ENCODE measurements around the gene OTOF.

The OTOF gene

GRCh38 chr2:26412091-26412673, 65.7 kb downstream of the OTOF start:
- Histone ChIP-seq H3K4me2 (ENCODE audit: low read depth, low read length) (peak overlapping the region; percentile 89), H3K9me2 (replicated peaks; ENCODE audit: insufficient read depth, low read length) (no peaks in the 10 kb centered on the region), H3K36me3 (replicated peaks; ENCODE audit: insufficient read depth, low read length) (no peaks in the 10 kb centered on the region), H3K4me1 (ENCODE audit: low read length) (peaks cover 11% of the 10 kb centered on the region; the same call in 1 of the 2 replicates), H3K9ac (ENCODE audit: low read length) (peak overlapping the region; percentile 50), H3K9me3 (replicated peaks; ENCODE audit: insufficient read depth, low read length) (no peaks in the 10 kb centered on the region), H3K4me3 (ENCODE audit: low read length) (peak overlapping the region; percentile 51), H3F3A (ENCODE audit: insufficient read depth, low read length) (peaks cover 9% of the 10 kb centered on the region; the same call in 1 of the 2 replicates), H4K20me1 (ENCODE audit: insufficient read depth, low read length) (no peaks in the 10 kb centered on the region), H3K79me2 (ENCODE audit: low read length) (no peaks in the 10 kb centered on the region), H3K27ac (ENCODE audit: low read length) (peak overlapping the region; percentile 58; the same call in 1 of the 2 replicates), H3K27me3 (replicated peaks; ENCODE audit: insufficient read depth, low read length) (no peaks in the 10 kb centered on the region), H2AFZ (ENCODE audit: low read length) (peak overlapping the region; percentile 88)
- TF ChIP-seq EZH2phosphoT487 (IDR thresholded peaks at IDR 0.05; ENCODE audit: low read length) (no peak), EZH2 (optimal IDR thresholded peaks at IDR 0.05; ENCODE audit: low read depth, low read length) (no peak), CTCF (IDR thresholded peaks at IDR 0.05; ENCODE audit: low read length) (no peak)
- DNase-seq: peak; percentile 82

- Histone ChIP-seq H4K20me1 (ENCODE audit: insufficient read depth, low read length) (no peaks in the 10 kb centered on the region), H3K9ac (ENCODE audit: low read length) (no peak overlapping the region; the same call in 1 of the 2 replicates), H2AFZ (ENCODE audit: low read length) (peak overlapping the region; percentile 88), H3K27me3 (replicated peaks; ENCODE audit: insufficient read depth, low read length) (no peaks in the 10 kb centered on the region), H3K27ac (ENCODE audit: low read length) (peak overlapping the region; percentile 58; the same call in 1 of the 2 replicates), H3K9me2 (replicated peaks; ENCODE audit: insufficient read depth, low read length) (no peaks in the 10 kb centered on the region), H3F3A (ENCODE audit: insufficient read depth, low read length) (peaks cover 9% of the 10 kb centered on the region; the same call in 1 of the 2 replicates), H3K4me1 (ENCODE audit: low read length) (peaks cover 11% of the 10 kb centered on the region; the same call in 1 of the 2 replicates), H3K36me3 (replicated peaks; ENCODE audit: insufficient read depth, low read length) (no peaks in the 10 kb centered on the region), H3K9me3 (replicated peaks; ENCODE audit: insufficient read depth, low read length) (no peaks in the 10 kb centered on the region), H3K4me2 (ENCODE audit: low read depth, low read length) (peak overlapping the region; percentile 89; the same call in 1 of the 2 replicates), H3K79me2 (ENCODE audit: low read length) (no peaks in the 10 kb centered on the region), H3K4me3 (ENCODE audit: low read length) (peak overlapping the region; percentile 51; the same call in 1 of the 2 replicates)
- TF ChIP-seq CTCF (IDR thresholded peaks at IDR 0.05; ENCODE audit: low read length) (no peak), EZH2phosphoT487 (IDR thresholded peaks at IDR 0.05; ENCODE audit: low read length) (no peak), EZH2 (optimal IDR thresholded peaks at IDR 0.05; ENCODE audit: low read depth, low read length) (no peak)
- no peak for DNase-seq
These were observed 66.5 kb downstream of the OTOF start for GRCh38 chr2:26411419-26411818.

- no peaks in the 10 kb centered on the region for H3K79me2 ChIP-seq (ENCODE audit: low read length)
- no peaks in the 10 kb centered on the region for H3K9me2 ChIP-seq (replicated peaks; ENCODE audit: insufficient read depth, low read length)
- no peaks in the 10 kb centered on the region for H3K36me3 ChIP-seq (replicated peaks; ENCODE audit: insufficient read depth, low read length)
- no peak overlapping the region for H3K4me2 ChIP-seq (ENCODE audit: low read depth, low read length)
- DNase-seq: no peak
- peak overlapping the region; percentile 19; the same call in 1 of the 2 replicates for H2AFZ ChIP-seq (ENCODE audit: low read length)
- peaks cover 11% of the 10 kb centered on the region; the same call in 1 of the 2 replicates for H3K4me1 ChIP-seq (ENCODE audit: low read length)
- H3F3A ChIP-seq (ENCODE audit: insufficient read depth, low read length): peaks cover 9% of the 10 kb centered on the region; the same call in 1 of the 2 replicates
- no peaks in the 10 kb centered on the region for H3K9me3 ChIP-seq (replicated peaks; ENCODE audit: insufficient read depth, low read length)
- no peaks in the 10 kb centered on the region for H4K20me1 ChIP-seq (ENCODE audit: insufficient read depth, low read length)
- H3K27ac ChIP-seq (ENCODE audit: low read length): no peak overlapping the region
- H3K4me3 ChIP-seq (ENCODE audit: low read length): no peak overlapping the region
- no peaks in the 10 kb centered on the region for H3K27me3 ChIP-seq (replicated peaks; ENCODE audit: insufficient read depth, low read length)
- TF ChIP-seq EZH2 (optimal IDR thresholded peaks at IDR 0.05; ENCODE audit: low read depth, low read length) (no peak), CTCF (IDR thresholded peaks at IDR 0.05; ENCODE audit: low read length) (no peak)
- no peak overlapping the region for H3K9ac ChIP-seq (ENCODE audit: low read length)
These were observed 67.1 kb downstream of the OTOF start for GRCh38 chr2:26410764-26411243.

Data from MM.1S (cell line).